ENCODE measurements around the gene TLX3.

TLX3 gene

DNA sequence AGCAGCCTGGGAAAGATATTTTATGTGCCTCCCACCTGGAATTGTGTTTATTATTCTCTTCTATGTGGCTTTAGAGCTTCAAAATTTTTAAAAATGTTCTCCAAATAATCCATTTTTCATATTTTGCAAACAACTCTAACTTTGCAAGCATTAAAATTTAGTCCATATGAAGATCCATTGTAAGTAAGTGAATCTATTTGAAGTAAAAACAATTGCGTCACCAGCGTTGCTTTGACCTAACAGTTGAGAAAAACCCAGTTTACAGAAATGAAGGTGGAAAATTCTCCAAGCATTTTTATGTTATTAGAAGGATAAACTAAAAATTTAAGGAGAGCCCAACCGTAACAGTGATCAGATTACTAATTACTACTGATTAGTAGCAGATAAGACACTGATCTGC lies 38.9 kb upstream of the TLX3 start:
- TF ChIP-seq, protein P1, sequence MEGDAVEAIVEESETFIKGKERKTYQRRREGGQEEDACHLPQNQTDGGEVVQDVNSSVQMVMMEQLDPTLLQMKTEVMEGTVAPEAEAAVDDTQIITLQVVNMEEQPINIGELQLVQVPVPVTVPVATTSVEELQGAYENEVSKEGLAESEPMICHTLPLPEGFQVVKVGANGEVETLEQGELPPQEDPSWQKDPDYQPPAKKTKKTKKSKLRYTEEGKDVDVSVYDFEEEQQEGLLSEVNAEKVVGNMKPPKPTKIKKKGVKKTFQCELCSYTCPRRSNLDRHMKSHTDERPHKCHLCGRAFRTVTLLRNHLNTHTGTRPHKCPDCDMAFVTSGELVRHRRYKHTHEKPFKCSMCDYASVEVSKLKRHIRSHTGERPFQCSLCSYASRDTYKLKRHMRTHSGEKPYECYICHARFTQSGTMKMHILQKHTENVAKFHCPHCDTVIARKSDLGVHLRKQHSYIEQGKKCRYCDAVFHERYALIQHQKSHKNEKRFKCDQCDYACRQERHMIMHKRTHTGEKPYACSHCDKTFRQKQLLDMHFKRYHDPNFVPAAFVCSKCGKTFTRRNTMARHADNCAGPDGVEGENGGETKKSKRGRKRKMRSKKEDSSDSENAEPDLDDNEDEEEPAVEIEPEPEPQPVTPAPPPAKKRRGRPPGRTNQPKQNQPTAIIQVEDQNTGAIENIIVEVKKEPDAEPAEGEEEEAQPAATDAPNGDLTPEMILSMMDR (IDR thresholded peaks at IDR 0.05; ENCODE audit: low read depth, low read length), result no peak
- no peak overlapping the region for H3K4me3 ChIP-seq (ENCODE audit: low read depth, low read length)

DNA sequence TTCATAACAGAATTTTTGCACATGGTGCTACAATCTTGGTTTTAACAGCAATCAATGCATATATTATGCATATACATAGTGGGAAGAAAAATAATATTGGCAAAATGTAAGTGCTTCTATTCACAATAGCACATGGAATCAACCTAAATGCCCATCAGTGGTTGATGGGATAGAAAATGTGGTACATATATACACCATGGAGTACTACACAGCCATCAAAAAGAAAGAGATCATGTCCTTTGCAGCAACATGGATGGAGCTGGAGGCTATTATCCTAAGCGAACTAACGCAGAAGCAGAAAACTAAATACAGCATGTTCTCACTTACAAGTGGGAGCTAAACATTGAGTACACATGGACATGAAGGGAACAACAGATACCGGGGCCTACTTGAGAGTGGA lies 37.2 kb upstream of the TLX3 start:
- H3K4me3 ChIP-seq (ENCODE audit: low read depth, low read length), result no peak overlapping the region
- TF ChIP-seq, protein P1 (IDR thresholded peaks at IDR 0.05; ENCODE audit: low read depth, low read length), result no peak

GRCh38 chr5:171272996-171273970 lies 35.8 kb upstream of the TLX3 start:
- TF ChIP-seq, protein P1 (IDR thresholded peaks at IDR 0.05; ENCODE audit: low read depth, low read length), result 0 out of 2 replicates have a peak, but pooled peaks have one; percentile 13
- no peak overlapping the region for H3K4me3 ChIP-seq (ENCODE audit: low read depth, low read length)

DNA sequence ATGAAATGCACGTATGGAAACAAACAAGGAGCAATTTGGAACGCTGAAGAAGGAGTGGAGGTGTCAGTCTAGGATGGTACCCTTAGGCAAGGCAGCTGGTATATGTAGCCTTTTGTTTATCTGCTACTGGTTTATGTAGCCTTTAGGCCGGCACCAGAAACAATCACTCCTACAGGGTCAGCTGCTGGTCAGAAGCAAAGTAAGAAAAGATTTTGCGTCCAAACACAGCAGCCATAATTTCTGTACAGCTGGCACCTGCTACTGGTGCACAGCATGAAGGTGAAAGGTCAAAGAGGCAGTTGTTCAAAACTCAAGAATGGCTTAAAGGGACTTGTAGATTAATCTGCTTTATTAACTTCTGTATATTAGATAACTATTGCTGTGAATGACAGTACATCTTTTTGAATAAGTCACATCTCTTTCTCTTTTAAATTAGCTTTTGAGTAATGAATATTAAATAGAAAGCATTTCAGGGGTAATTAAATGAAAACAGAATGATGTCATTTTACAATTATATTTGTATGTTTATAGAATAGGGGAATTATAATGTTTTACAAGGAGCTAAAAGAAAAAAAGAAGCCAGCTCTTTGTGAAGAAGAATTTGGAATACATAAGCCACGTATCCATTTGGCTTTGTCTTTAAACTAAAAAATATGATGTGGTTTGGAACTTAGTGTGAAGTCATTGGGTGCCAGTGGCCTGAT lies 33.1 kb upstream of the TLX3 start:
- TF ChIP-seq, protein P1 (IDR thresholded peaks at IDR 0.05; ENCODE audit: low read depth, low read length), result no peak
- H3K4me3 ChIP-seq (ENCODE audit: low read depth, low read length), result no peak overlapping the region

- TF ChIP-seq, protein P1 (IDR thresholded peaks at IDR 0.05; ENCODE audit: low read depth, low read length), result no peak
These were observed 25.3 kb upstream of the TLX3 start for GRCh38 chr5:171283753-171284152.

GRCh38 chr5:171285465-171285864 lies 23.6 kb upstream of the TLX3 start:
- TF ChIP-seq, protein P1 (IDR thresholded peaks at IDR 0.05; ENCODE audit: low read depth, low read length), result no peak
- H3K4me3 ChIP-seq (ENCODE audit: low read depth, low read length), result no peak overlapping the region

More at GRCh38 chr5:171283753-171284152, 25.3 kb upstream of the TLX3 start:
- H3K4me3 ChIP-seq (ENCODE audit: low read depth, low read length), result no peak overlapping the region

DNA sequence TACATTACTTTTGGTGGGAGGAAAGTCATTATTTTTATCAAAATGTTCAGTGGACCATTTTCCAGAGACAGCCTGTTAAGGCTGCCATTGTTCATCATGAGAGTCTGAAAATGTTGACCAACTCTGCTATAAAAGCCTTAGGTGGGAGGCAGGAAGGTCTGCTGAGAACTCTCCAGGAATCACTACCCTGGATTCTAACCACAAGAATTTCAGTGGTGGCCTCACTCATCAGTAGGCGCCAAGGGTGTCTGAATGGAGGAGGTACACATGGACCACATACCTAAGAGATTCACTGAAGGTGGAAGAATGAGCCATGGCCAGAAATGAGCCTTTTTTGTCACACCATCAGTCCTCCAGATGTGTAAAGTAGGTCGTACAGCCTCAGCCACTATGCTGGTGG lies 21.0 kb upstream of the TLX3 start:
- TF ChIP-seq, protein P1 (IDR thresholded peaks at IDR 0.05; ENCODE audit: low read depth, low read length), result no peak
- no peak overlapping the region for H3K4me3 ChIP-seq (ENCODE audit: low read depth, low read length)
